HK-2 (cell line): Measurements from ENCODE around the gene LTN1.
"Not testable (repeated sequence)": the region's sequence is repeated elsewhere in the genome, so short reads cannot be mapped to it uniquely, and the experiment has no call there.

Experiments
- DNase-seq: peaks from one replicate; pipeline ENCODE4 v3.0.0-alpha.2; 2018; ENCODE audit not compliant: unreplicated experiment

LTN1 gene

DNA sequence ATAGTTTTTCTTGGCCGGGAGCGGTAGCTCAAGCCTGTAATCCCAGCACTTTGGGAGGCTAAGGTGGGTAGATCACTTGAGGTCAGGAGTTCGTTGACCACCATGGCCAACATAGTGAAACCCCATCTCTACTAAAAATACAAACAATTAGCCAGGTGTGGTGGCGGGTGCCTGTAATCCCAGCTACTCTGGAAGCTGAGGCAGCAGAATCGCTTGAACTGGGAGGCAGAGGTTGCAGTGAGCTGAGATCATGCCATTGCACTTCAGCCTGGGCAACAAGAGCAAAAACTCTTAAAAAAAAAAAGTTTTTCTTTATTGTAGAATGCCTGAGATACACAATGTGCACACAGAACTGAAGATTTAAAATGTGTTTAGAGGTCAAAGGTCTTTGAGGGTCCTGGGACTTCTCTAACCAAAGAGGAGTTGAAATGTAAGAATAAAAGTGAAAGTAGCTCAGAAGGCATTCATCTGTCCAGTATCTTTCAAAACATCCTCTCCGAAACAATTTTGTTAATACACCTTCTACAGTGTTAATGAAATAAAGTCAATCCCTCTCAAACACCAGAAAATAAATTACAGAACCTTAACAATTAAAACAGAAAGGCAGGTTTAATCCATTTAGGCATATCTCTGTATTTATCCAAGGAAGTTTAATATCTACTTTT, 60.8 kb downstream of the LTN1 start:
- DNase-seq = not testable (repeated sequence)

- DNase-seq = no peak
Observed at GRCh38 chr21:28928578-28929420, 63.9 kb downstream of the LTN1 start.

GRCh38 chr21:28927130-28927529, 65.5 kb downstream of the LTN1 start:
- no peak for DNase-seq

- no peak for DNase-seq
Observed at GRCh38 chr21:28923439-28923975, 69.2 kb downstream of the LTN1 start.

- no peak for DNase-seq
Observed at GRCh38 chr21:28922368-28922767, 70.3 kb downstream of the LTN1 start.

DNA sequence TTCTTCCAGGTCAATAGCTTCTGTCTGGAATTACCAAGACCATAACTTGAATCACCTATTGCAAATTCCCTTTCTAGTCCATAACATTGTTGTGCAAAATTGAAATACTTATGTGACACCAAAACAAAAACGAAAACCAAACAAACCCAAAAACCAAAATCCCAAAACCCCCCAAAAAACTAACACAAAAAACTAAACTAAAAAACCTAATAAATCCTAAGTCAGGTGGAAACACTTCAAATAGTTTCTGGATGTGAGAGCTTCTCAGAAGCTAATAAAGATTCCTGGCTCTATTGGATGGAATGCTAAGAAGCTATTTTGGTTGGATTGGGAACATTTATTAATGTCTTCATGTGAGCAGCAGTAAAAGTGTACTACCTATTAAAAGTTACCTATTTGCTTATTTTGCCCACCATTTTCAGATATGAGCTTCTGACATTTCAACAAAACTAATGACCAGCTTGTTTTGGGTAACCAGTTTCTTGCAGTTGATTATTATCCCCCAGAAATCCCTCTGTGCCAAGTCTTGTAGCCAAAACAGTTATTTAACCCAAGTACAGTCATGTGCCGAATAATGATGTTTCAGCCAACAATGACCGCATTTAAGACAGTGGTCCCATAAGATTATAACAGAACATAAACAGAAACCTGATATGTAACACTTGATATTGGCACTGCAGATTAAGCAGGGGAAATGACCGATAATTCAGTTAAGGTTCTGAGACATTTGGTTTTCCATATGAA, 76.4 kb downstream of the LTN1 start:
- no peak for DNase-seq

GRCh38 chr21:28913071-28913470, 79.6 kb downstream of the LTN1 start:
- DNase-seq = no peak

GRCh38 chr21:28910280-28910887, 82.3 kb downstream of the LTN1 start:
- no peak for DNase-seq

DNA sequence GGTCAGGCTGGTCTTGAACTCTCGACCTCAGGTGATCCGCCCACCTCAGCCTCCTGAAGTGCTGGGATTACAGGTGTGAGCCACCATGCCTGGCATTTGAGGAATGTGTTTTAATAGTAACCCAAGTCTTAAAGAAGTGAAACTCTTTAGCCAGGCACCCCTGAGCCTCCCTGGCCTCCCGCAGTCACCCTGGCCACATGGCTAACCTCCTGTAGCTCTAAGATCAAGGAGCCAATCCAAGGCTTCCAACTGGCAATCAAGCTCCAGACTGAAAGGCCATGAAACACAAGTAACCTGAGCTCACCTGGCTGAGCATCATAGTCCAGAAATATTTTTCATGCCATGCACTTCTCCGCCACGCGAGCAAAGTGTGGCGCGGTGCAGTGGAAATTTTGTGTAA, 84.3 kb downstream of the LTN1 start:
- DNase-seq = no peak

DNA sequence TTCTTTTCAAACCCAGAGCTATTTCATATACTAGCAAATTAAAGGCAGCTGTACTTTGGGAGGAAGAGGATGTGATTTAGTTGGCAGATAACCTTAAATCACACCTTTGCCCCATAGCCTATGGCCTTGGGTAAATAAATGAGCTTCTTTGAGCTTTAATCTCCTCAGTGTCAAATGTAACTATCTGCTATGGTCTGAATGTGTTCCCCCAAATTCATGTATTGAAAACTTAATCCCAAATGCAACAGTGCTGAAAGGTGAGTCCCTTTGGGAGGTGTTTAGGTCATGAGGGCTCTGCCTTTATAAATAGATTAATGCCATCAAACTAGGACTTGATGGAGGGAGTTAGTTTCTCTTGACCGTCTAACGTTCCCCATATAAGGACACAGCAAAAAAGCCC, 85.8 kb downstream of the LTN1 start:
- DNase-seq = no peak

DNA sequence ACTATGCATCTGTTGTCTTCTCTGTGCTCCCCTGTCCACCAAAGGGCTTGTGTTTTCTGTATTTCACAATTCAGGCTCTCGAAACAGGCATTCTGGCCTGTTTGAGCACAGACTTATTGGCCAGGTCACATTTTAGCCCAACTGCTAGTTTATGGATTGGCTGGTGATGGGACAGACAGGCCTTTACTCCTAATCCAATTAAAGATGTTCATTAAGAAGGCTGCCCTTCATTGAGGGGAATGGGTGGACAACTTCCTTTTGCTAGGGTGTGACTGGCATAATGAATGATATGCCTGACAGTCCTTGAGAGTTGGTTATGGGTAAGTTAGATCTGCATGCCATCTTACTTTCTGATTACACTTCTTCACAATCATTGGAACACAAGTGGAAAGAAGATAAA, 86.4 kb downstream of the LTN1 start:
- DNase-seq = no peak

- no peak for DNase-seq
Observed at GRCh38 chr21:28904961-28905435, 87.7 kb downstream of the LTN1 start.

DNA sequence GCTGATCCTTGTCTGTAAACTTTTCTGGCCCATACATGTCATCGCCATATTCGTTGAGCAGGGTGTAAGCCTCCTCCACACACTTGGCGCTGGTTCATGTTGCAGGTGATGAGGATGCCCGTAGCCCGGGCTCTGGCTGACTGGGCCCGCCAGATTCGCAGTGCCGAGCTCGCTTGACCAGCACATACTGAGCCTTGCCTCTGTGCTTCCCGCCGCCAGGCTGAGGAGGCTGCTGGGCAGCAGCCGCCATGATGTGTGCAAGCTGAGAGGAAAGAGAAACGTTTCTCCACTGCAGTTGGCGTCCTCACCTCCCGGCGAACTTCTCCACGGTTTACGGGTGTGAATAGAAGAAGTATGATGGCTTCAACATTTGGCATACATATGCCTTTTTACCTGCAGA, 89.2 kb downstream of the LTN1 start:
- no peak for DNase-seq

GRCh38 chr21:28900481-28900880, 92.2 kb downstream of the LTN1 start:
- no peak for DNase-seq

GRCh38 chr21:28899744-28900143, 92.9 kb downstream of the LTN1 start:
- no peak for DNase-seq

DNA sequence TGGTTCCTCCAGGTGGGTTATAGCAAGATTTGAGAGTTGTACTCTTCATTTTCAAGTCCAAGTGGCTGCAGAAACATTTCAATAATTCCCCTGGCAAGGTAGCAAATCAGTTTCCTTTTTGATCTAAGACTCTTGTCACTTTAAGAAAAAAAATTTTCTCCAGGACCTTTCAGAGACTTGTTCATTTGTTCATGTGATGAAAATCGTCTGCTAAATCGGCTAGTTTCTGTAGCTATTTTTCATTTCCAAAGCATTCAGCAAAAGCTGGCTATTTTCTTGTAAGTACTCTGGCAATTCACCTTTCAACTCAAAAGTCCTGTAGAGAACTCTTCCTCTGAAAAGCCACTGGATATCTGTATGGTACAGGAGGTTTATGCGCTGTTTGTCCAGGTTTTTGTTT, 93.5 kb downstream of the LTN1 start:
- DNase-seq = no peak

GRCh38 chr21:28893687-28894086, 99.0 kb downstream of the LTN1 start:
- no peak for DNase-seq

DNA sequence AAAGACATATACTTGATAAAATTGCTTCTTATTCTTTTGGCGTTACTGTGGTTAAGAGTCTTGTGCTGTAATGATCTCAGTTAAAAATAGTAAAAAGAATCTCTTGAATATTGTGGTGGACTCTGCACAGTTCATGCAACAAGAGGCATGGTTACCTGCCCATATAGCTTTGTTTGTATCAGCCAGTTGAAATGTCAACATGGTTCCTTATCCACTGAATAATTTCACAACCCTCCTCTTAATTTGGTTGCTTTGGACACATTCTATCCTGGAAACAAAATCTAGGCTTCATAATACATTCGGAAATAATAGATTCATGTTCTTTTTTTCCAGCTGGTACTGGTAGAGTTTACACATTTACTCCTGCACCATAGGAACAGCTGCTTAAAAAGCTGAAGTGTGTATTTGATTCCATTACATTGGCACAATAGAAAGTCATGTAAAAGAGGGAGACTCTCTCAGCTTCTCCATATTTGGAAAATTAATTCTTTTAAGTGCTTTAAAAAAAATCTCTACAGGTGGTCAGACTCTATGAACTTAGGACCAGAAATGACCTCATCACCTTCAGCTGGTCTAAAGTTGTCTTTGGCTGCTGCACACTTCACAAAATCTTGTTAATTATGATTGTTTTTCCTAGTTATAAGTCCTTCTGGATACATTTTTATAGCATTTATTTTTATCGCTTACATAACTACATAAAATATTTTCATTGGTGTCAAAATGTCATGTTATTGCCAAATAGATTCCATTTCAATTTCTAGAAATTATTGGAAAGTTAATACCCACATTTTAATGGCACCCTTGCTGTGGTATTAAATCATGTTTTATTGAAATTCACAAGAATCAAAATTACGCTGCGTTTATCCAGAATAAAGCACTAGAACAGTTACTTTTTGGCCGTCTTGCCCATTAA, 100.2 kb downstream of the LTN1 start:
- DNase-seq = no peak

GRCh38 chr21:28885853-28886177, 106.9 kb downstream of the LTN1 start:
- DNase-seq = no peak

GRCh38 chr21:28884976-28885852, 107.5 kb downstream of the LTN1 start:
- DNase-seq = peak; percentile 84
